Activated CD4-positive, alpha-beta T cell treated with anti-CD3 and anti-CD28 coated beads, Interleukin-2, amount 10 ng/mL, durations not matched to agents 24 days and 14 days (primary cell): ENCODE results near the gene PXN. TPM values are rescaled to one million over a fixed set of nuclear protein-coding genes. Genes with fewer than 3 reads are reported as not detected.

Source experiments
- DNase-seq: peaks from one replicate; pipeline ENCODE4 v3.0.0; 2022
- H3K27ac Mint-ChIP-seq: one replicate; pipeline ENCODE4 v1.8.0; 2022; ENCODE audit warnings: mild to moderate bottlenecking, mixed read lengths
- H3K27me3 Mint-ChIP-seq: one replicate; pipeline ENCODE4 v1.8.0; 2022; ENCODE audit warnings: mixed read lengths
- H3K36me3 Mint-ChIP-seq: one replicate; pipeline ENCODE4 v1.8.0; 2022; ENCODE audit warnings: low read depth, mild to moderate bottlenecking, mixed read lengths
- H3K4me1 Mint-ChIP-seq: one replicate; pipeline ENCODE4 v1.8.0; 2021; ENCODE audit warnings: mixed read lengths
- H3K4me3 Mint-ChIP-seq: one replicate; pipeline ENCODE4 v1.8.0; 2022; ENCODE audit warnings: mild to moderate bottlenecking, moderate library complexity, mixed read lengths
- H3K9me3 Mint-ChIP-seq: one replicate; pipeline ENCODE4 v1.8.0; 2021; ENCODE audit warnings: mixed read lengths
- intact Hi-C: fragments of 100-400 bp; cut with micrococcal nuclease; formaldehyde crosslinking; loops from one replicate; pipeline ENCODE4 v1.15.1; 2023
- total RNA-seq: library from RNA; stranded (reverse); gene quantifications from 2 replicates; pipeline ENCODE4 v1.2.3, GENCODE V29; 2022

The PXN gene
- total RNA-seq, 1 donor from 2014 or later, result 48.4 TPM

GRCh38 chr12:120276734-120277133, 11.2 kb upstream of the PXN start:
- no peaks in the 10 kb centered on the region for H3K36me3 Mint-ChIP-seq
- H3K4me3 Mint-ChIP-seq, result no peak overlapping the region
- H3K27ac Mint-ChIP-seq, result no peak overlapping the region
- intact Hi-C loops, result no loop called here
- H3K4me1 Mint-ChIP-seq, result no peaks in the 10 kb centered on the region
- H3K27me3 Mint-ChIP-seq, result no peaks in the 10 kb centered on the region
- H3K9me3 Mint-ChIP-seq, result no peaks in the 10 kb centered on the region
- no peak for DNase-seq

GRCh38 chr12:120267736-120268135, 2.2 kb upstream of the PXN start:
- H3K4me3 Mint-ChIP-seq, result no peak overlapping the region
- H3K27ac Mint-ChIP-seq, result no peak overlapping the region
- H3K9me3 Mint-ChIP-seq, result no peaks in the 10 kb centered on the region
- H3K27me3 Mint-ChIP-seq, result peaks cover 1% of the 10 kb centered on the region
- peaks cover 25% of the 10 kb centered on the region for H3K4me1 Mint-ChIP-seq
- intact Hi-C loops, result loop anchor here (10.0 kb wide), 1 partner anchor 153 kb away; the partner anchor contains the start of gene RAB35
- DNase-seq, result no peak
- H3K36me3 Mint-ChIP-seq, result peaks cover 10% of the 10 kb centered on the region

GRCh38 chr12:120266180-120266870, 795 bp upstream of the PXN start:
- H3K36me3 Mint-ChIP-seq, result peaks cover 10% of the 10 kb centered on the region

GRCh38 chr12:120264904-120265472, 542 bp downstream of the PXN start:
- intact Hi-C loops, result loop anchor here (1.0 to 10.0 kb wide), 4 partner anchors 13 to 150 kb away; partner anchors contain the start of genes RAB35 and RPLP0
- Mint-ChIP-seq H3K9me3 (no peaks in the 10 kb centered on the region), H3K27ac (peak overlapping the region; percentile 90), H3K4me3 (peak overlapping the region; percentile 88), H3K36me3 (peaks cover 10% of the 10 kb centered on the region), H3K27me3 (peaks cover 1% of the 10 kb centered on the region), H3K4me1 (peaks cover 52% of the 10 kb centered on the region)
- peak; percentile 71 for DNase-seq

More at GRCh38 chr12:120266180-120266870, 795 bp upstream of the PXN start:
- peaks cover 1% of the 10 kb centered on the region for H3K27me3 Mint-ChIP-seq
- H3K9me3 Mint-ChIP-seq, result no peaks in the 10 kb centered on the region
- no peak for DNase-seq
- peak overlapping the region; percentile 93 for H3K27ac Mint-ChIP-seq
- peaks cover 39% of the 10 kb centered on the region for H3K4me1 Mint-ChIP-seq
- H3K4me3 Mint-ChIP-seq, result peak overlapping the region; percentile 87
- intact Hi-C loops, result loop anchor here (10.0 kb wide), 1 partner anchor 152 kb away; the partner anchor contains the start of gene RAB35

GRCh38 chr12:120264086-120264903, 1.2 kb downstream of the PXN start:
- Mint-ChIP-seq H3K9me3 (no peaks in the 10 kb centered on the region), H3K27me3 (peaks cover 1% of the 10 kb centered on the region), H3K27ac (peak overlapping the region; percentile 90), H3K4me1 (peaks cover 58% of the 10 kb centered on the region), H3K36me3 (peaks cover 10% of the 10 kb centered on the region), H3K4me3 (peak overlapping the region; percentile 88)
- peak; percentile 71 for DNase-seq
- intact Hi-C loops, result loop anchor here (10.0 kb wide), 1 partner anchor 149 kb away; the partner anchor contains the start of gene RAB35

- Mint-ChIP-seq H3K4me3 (peak overlapping the region; percentile 88), H3K27me3 (peaks cover 1% of the 10 kb centered on the region), H3K36me3 (peaks cover 10% of the 10 kb centered on the region), H3K4me1 (peaks cover 60% of the 10 kb centered on the region), H3K27ac (peak overlapping the region; percentile 90), H3K9me3 (no peaks in the 10 kb centered on the region)
- DNase-seq, result no peak
- intact Hi-C loops, result loop anchor here (10.0 kb wide), 1 partner anchor 149 kb away; the partner anchor contains the start of gene RAB35
These were observed 1.8 kb downstream of the PXN start for GRCh38 chr12:120263748-120264085.

GRCh38 chr12:120262852-120263747, 2.4 kb downstream of the PXN start:
- Mint-ChIP-seq H3K4me1 (peaks cover 63% of the 10 kb centered on the region), H3K36me3 (peaks cover 12% of the 10 kb centered on the region), H3K9me3 (no peaks in the 10 kb centered on the region), H3K27ac (peak overlapping the region; percentile 60), H3K4me3 (peak overlapping the region; percentile 88), H3K27me3 (peaks cover 1% of the 10 kb centered on the region)
- intact Hi-C loops, result loop anchor here (10.0 kb wide), 1 partner anchor 148 kb away; the partner anchor contains the start of gene RAB35
- peak; percentile 58 for DNase-seq

GRCh38 chr12:120261951-120262851, 3.3 kb downstream of the PXN start:
- DNase-seq, result peak; percentile 66
- Mint-ChIP-seq H3K9me3 (no peaks in the 10 kb centered on the region), H3K4me1 (peaks cover 70% of the 10 kb centered on the region), H3K27me3 (peaks cover 1% of the 10 kb centered on the region), H3K4me3 (peak overlapping the region; percentile 88), H3K36me3 (peaks cover 12% of the 10 kb centered on the region), H3K27ac (peak overlapping the region; percentile 31)
- intact Hi-C loops, result loop anchor here (10.0 kb wide), 1 partner anchor 147 kb away; the partner anchor contains the start of gene RAB35

GRCh38 chr12:120260607-120261006, 4.9 kb downstream of the PXN start:
- Mint-ChIP-seq H3K4me1 (peaks cover 73% of the 10 kb centered on the region), H3K9me3 (no peaks in the 10 kb centered on the region), H3K27me3 (no peaks in the 10 kb centered on the region), H3K36me3 (peaks cover 14% of the 10 kb centered on the region), H3K27ac (no peak overlapping the region), H3K4me3 (peak overlapping the region; percentile 8)
- DNase-seq, result no peak
- intact Hi-C loops, result loop anchor here (10.0 kb wide), 1 partner anchor 146 kb away; the partner anchor contains the start of gene RAB35

GRCh38 chr12:120259418-120260202, 5.9 kb downstream of the PXN start:
- intact Hi-C loops, result loop anchor here (10.0 kb wide), 1 partner anchor 145 kb away; the partner anchor contains the start of gene RAB35
- peak overlapping the region; percentile 29 for H3K27ac Mint-ChIP-seq
- DNase-seq, result peak; percentile 58
- no peaks in the 10 kb centered on the region for H3K9me3 Mint-ChIP-seq
- H3K4me3 Mint-ChIP-seq, result peak overlapping the region; percentile 24
- H3K4me1 Mint-ChIP-seq, result peaks cover 76% of the 10 kb centered on the region
- H3K27me3 Mint-ChIP-seq, result no peaks in the 10 kb centered on the region
- peaks cover 17% of the 10 kb centered on the region for H3K36me3 Mint-ChIP-seq

- Mint-ChIP-seq H3K27ac (peak overlapping the region; percentile 0), H3K36me3 (peaks cover 15% of the 10 kb centered on the region), H3K4me3 (no peak overlapping the region), H3K9me3 (no peaks in the 10 kb centered on the region), H3K4me1 (peaks cover 72% of the 10 kb centered on the region), H3K27me3 (no peaks in the 10 kb centered on the region)
- no peak for DNase-seq
- intact Hi-C loops, result no loop called here
These were observed 7.1 kb downstream of the PXN start for GRCh38 chr12:120258323-120258896.
